Endometrial microvascular endothelial cells (primary cell): Measurements from ENCODE around the gene RNF167. TPM values are rescaled to one million over a fixed set of nuclear protein-coding genes. Genes with fewer than 3 reads are reported as not detected.

ENCODE experiments used
- in situ Hi-C: cut with HindIII; loops from 2 replicates; pipeline ENCODE4 v1.10.0; 2017; ENCODE audit warnings: low sequenced_read_pairs, low pct_unique_long_range_greater_than_20kb; ENCODE audit errors: inconsistent ontology term
- total RNA-seq: library from RNA; depleted of rRNA; stranded (reverse); fragments of >200 nt; gene quantifications from one replicate; pipeline ENCODE4 v1.2.3, GENCODE V29; 2015; ENCODE audit errors: inconsistent ontology term

The RNF167 gene
- total RNA-seq, 1 donor from 2014 or later: 48.5 TPM

DNA sequence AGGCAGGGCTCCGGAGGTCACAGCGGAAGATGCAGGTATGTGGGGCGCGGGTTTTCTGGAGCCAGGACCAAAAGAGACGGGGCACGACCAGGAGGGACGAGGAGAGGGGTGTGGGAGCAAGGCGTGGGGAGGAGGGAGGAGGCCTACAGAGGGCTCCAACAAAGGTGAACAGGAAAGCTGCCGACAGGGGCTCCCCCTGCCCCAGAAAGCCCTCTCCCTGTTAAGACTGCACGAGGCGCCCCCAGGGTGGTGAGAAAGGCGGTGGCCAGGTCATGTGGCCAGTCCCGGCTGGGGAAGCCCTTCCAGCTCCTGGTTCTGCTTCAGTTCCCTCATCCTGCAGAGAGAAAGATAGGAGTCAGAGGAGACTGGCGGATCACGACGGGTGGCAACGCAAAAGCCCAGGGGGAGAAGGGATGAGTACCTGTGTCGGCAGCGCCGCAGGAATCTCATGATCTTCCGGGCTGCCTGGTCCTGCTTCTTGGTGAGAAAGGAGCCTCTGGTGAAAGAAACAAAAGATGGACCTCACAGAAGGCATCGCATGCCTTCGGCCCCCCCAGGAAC lies 28.5 kb downstream of the RNF167 start:
- in situ Hi-C loops: no loop called here

DNA sequence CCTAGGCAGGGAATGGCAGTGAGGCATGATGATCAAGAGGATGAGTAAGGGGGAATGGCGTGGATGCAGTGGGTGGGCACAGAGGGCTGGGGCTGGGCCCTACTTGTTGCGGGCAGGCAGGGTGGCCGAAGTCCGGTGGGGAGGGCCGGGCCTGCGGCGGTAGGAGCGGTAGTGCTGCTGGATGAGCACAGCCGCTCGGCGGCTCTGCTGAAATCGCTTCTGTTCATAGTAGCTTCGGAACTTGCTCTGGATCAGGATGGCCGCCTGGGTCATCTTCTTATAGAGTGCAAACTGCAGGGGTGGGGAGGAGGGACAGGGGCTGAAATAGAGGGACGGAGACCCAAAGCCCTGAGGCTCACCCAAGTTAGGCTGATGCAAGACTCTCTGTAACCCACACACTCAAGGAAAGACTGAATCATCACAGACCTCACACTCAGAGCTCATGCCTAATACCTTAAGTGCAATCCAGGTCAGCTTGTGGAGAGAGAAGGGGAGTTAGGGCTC lies 29.0 kb downstream of the RNF167 start:
- in situ Hi-C loops: no loop called here

DNA sequence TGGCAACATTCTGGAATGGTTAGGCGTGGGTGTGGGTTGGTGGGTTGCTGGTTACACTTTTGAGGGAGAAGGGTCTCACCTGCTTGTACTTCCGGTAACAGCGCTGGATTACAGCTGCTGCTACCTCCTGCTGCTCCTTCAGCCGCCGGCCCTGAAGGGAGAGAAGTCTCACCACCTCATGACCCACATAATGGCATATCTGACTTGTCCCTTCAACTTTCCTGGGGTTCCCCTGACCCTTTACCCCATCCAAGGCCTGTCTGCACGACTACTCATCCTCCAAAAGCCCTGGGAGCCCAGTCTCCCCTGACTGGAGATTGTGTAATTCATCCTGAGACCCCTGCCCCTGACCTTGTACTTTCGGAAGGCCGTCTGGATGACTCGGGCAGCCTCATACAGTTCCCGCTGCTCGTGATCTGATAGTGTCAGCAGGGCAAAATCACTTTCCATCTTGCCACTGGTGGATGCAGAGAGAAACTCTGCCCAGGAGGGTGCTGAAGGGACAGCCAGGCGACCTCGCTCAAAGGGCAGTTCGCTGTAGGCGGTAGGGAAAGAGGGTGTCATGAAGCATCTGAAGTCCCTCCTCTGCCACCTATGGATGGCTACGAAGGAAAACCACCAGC lies 29.6 kb downstream of the RNF167 start:
- in situ Hi-C loops: no loop called here

DNA sequence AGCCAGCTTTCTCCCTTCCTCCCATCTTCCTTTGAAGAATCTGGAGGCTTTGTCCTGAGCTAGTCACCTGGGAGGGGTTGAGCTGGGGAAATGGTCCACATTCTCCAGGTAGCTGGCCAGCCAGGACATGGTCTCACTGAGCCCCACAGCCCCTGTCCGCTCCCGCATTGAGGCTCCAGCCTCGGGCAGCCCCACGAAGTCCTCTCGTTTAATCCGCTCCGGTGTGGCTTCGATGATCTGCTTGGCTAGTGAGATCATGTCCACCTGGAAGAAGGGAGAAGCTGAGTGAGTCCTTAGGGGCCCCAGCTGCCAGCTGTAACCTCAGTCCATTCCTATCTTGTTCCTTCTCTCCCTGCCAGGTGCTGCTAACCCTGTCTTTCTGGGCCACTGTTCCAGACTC lies 30.2 kb downstream of the RNF167 start:
- in situ Hi-C loops: no loop called here

DNA sequence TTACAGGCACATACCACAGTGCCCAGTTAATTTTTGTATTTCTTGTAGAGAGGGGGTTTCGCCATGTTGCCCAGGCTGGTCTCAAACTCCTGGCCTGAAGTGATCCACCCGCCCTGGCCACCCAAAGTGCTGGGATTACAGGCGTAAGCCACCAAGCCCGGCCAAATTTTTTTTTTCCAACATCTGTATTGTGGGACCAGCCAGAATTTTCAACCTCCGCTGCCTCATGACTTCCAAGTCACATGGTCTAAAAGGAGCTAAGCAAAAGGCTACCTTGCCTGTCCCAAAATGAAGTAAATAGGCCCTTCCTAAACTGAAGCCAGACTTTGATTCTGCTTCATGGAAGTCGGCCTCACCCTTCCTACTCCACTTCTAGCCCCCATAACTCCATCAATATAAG lies 31.8 kb downstream of the RNF167 start:
- in situ Hi-C loops: no loop called here

DNA sequence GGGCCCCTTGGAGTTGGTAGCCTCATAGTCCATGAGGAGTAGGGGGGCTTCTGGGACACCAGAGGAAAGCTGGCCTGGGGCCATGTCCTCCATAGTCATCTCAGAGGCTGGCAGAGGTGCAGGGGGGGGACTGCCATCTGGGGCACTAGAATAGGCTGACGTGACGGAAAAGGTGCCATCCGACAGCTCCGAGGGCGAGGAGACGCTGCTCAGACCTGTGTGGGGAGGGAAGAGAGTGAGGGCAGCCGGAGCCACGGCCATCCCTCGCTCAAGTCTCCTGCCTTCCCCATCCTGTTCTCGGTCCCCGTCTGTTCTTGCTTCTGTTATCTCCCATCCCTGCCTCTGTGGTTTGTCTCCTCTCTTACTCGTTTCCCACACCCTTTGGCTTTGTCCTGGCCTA lies 32.3 kb downstream of the RNF167 start:
- in situ Hi-C loops: no loop called here

DNA sequence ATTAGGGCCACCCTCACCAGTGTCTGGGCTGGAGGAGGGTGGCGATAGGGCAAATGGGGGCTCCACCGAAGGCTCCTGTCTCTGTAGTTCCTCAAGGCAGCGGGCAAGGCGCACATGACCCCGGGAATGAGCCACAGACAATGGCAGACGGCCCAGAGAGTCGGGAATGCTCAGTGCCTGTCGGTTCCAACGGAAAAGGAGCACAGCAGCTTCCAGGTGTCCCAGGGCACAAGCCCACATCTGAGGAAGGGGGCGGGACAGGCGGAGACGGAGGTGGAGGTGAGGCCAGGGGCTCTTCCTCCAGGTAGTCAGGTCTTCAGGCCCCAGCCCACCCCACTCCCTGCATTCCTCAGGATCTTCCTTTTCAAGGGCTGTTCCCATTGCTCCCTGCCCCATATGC lies 32.7 kb downstream of the RNF167 start:
- in situ Hi-C loops: no loop called here

DNA sequence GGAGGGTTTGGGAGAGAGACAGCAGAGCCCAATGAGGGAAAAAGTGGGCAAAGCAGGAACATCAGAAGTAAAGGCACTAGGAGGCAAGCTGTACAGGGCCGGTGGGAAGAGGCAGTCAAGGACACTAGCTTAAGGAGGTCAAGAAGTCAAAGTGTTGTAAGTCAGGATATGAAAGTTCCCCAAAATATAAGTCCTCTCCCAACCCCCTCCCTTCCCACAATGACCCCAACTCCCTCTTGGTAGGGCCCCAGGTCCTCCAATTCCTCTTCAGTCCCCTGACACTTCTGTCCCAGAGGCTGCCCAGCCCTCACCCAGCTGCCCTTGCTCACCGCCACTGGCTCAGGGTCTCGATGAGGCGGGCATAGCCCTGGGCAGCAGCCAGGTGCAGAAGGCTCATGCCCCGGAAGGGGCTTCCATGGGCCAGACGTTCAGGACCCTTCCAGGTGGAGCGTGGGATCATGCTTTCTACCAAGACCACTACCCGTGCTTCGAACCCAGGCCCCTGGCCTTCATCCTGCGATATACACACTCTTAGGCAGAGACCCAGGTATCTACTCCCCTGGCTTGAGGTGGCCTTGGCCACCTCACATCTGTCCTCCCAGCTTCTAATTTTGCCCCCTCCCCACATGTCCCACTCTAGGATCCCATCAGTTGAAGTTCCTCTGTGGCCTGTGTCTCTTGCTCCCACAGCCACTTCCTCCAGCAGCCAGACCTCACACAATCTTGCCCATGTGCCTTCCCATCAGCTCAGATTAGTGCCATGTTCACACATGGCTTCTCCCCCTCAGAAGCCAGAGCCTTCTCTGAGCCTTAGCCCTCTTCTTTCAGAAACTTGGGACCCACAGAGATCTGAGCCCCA lies 33.4 kb downstream of the RNF167 start:
- in situ Hi-C loops: no loop called here

DNA sequence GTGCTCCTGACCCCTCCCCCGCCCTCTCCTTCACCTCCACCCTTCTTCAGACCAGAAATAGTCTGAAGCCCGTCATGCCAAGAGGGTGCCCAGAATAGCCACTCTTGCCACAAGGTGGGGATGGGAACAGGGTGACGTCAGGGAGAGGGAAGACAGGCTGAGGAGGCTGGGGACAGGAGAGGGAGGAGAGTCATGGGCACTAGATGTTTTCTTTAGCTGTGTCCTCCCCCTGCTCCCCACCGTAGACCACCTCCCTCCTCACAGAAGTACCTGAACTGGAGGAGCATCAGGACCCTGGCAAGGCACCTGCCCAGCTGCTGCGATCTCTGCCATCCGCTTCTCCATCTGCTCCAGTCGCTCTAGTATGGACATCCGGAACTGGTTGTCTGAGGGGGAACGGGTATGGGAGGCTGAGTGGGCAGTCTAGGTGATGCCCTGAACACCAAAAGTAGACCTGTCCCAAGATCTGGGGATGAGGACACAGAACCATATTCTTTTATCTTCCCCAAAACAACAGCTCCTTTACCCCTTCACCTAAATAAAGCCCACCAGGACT lies 34.1 kb downstream of the RNF167 start:
- in situ Hi-C loops: no loop called here

DNA sequence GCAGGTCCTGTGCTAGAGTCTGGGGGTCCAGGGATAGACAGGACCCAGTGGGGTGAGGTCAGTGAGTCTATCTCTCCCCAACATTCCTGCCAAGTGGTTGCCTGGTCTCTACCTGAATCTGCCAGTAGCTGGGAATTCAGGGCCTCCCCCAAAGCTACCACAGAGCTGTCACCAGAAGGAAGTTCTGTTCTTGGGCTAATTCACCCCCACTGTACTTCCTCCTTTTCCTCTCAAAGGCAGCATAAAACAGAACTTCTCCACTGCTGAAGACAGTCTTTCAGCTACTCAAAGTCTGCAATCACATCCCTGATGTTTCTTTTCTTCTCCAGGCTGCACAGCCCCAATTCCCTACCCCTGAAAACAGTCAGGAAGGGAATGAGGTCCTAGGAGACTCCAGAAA lies 38.7 kb downstream of the RNF167 start:
- in situ Hi-C loops: no loop called here

DNA sequence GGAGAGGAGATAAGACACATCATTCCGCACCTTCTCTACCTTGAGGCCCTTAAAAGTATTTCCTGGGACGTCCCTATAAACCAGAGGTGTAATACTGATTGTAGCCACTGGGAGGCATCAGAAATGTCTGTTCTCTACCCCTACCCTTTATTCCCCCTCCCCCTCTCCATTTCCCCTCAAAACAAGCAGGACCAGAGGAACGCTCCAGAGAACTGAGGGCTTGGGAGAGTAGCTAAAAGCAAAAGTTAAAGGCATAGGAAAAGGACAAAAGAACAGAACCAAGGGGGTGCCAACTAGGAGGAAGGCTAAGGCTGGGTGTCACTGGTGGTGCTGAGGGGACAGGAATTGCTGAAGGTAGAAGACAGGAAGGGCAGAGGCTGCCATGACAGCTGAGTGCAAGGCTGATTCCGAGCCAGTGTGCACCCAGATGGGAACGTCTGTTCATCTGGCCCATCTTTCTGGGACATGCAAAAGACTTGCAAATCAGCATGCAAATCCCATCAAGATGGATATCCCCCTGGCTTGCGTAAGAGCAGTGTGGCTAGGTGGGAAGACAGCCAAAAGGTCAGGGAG lies 40.7 kb downstream of the RNF167 start:
- in situ Hi-C loops: no loop called here

DNA sequence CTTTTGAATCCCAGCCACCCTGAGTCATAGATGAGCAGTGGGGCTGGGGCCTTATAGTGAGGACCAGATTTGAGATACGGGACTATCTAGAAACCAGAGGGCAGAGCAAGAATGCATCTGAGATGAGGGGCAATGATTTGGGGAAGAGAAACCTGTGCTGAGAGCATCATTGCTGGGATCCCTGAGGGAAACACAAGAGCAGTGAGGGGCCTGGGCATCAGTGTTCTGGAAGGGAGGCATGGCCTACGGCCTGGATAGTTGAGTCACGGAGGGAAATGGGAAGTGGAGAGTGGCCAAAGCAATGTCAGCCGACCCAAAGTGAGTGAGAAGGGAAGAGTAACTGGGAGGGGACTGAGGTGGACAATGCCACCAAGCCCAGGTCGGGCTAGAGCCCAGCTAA lies 42.2 kb downstream of the RNF167 start:
- in situ Hi-C loops: no loop called here

DNA sequence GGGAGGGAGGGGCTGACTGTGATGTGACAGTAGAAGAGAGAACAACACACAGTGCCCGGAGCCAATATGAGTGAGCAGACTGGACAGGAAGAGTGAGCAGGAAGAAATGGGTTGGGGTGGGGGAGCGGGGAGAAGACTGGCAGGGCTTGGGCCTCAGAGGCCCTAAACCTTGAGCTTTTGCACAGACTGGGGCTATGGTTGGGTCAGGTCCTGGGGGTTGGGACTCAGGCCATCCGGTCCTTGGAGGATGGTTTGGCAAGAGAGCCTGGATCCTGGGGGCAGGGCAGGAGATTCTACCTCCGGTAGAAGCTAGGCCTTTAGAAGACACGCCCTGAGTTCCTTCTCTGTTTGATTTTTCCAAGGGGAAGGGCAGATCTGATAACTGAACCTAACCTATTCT lies 46.3 kb downstream of the RNF167 start:
- in situ Hi-C loops: no loop called here

DNA sequence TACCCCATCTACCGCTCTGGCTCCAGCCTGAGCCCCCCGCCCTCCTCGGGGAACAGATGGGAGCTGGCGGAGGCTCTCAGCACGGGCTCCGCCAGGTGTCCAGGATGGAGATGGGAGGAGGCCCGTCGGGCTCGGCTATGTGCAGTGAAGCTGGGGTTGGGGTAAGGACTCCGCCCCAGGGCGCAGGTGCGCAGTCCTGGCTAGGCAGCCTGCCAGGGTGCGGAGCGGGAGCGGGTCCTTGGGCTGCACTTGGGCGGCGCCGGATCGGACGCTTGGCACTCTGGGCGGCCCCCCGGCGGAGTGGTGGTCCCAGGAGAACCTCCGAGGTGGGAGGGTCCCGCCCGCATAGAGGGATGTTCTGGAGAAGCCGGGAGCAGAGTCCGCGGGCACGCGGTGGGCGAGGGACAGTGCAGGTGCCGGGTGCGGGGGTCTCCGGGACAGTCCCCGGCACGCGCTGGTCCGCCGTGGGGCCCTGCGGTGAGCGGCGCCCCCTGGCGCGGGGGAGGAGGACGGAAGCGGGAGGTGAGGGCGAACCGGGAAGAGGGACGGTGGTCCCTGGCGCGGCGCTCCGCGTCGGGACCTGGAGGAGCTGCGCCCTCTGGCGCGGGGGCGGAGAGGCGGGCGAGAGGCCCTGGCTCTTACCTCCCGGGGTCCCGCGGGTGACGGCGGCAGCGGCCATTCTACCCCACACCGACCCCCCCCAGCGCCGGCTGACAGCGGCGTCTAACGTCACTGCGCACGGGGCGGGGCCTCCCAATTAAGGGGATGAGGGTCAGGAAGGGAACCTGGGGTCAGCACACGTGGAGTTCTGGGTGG lies 47.1 kb downstream of the RNF167 start, which contains the start of gene CAMTA2:
Gene CAMTA2, minus strand, starts transcription at position 725 of the 816 bp plus-strand sequence. CDS start 1,453 bp downstream, outside the sequence.
- in situ Hi-C loops: no loop called here

DNA sequence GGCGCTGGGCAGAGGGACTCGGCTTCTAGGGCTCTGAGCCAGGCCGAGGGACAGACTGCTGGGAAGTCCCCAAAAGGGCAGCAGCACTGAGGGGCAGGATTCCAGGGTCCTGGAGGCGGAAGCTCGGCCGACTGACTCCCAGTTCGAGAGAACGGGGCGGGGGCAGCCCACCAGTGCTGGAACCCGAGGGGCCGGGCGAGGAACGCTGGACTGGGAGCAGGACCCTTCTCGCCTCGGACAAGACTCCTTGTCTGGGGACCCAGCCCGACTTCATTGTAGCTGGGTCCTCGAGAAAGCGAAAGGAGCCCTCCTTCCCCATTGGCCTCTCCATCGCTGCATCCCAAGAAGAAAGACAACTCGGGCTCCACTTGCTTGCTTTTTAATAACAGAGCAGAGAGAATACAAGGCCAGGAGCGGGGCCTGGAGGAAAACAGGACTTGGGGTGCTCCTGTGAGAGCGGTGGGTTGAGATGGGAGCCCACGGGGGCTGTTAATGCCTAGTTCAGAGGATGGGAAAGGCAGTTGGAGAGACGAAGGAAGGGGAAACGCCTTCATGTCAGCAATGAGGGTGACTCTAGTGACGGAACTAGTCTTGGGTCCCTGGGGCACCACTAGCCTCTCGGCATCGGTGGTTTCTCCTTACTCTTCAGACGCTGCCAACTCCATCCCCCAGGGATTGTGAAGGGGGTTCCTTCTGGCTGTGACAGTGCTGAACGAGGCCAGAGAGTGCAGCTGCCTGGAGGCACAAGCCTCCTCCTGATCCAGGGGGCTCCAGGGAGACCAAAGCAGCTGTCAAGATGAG lies 47.9 kb downstream of the RNF167 start:
- in situ Hi-C loops: no loop called here

DNA sequence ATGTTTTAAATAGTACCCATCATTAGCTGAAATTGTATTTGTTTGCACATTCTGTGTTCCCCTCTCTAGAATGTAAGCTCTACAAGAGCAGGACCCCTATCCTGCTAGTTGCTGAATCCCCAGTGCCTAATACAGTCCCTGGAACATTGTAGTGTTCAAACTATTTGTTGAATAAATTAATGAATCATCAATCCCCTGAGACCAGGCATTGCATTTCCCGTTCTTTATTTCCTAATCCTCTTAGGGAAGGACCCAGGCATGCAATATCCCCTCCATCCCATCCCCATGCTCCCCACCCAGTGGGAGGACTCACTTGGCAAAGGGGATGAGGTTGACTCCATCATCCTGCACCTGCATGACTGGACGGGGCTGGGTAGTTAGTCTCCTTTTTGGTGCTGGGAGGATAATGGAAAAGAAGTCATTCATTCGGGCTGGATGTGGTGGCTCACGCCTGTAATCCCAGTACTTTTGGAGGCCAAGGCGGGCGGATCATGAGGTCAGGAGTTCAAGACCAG lies 54.1 kb downstream of the RNF167 start:
- in situ Hi-C loops: no loop called here
